Hypothalamus (tissue), 51 donors: ENCODE results near the gene DLST.
A peak's percentile ranks its signal among the peaks of the same experiment; 100 is the strongest.
"Not testable (repeated sequence)": the region's sequence is repeated elsewhere in the genome, so short reads cannot be mapped to it uniquely, and the experiment has no call there.

Experiments used
- DNase-seq, 51 donors: peaks; one replicate each; lab custom pipeline; 2025; lab: John Stamatoyannopoulos, UW

The DLST gene

GRCh38 chr14:74913986-74914573 lies 32.4 kb downstream of the DLST start:
- peak in 39 of 51 donors; percentile 11 to 76 (median 42) for DNase-seq

GRCh38 chr14:74915426-74915825 lies 33.7 kb downstream of the DLST start:
- DNase-seq: no peak

- no peak for DNase-seq
These were observed 34.1 kb downstream of the DLST start for GRCh38 chr14:74915826-74916225.

- no peak for DNase-seq
These were observed 35.4 kb downstream of the DLST start for GRCh38 chr14:74917178-74917543.

GRCh38 chr14:74917646-74918081 lies 35.9 kb downstream of the DLST start:
- DNase-seq: peak in 30 of 51 donors; percentile 8 to 66 (median 41)

- no peak for DNase-seq
These were observed 36.7 kb downstream of the DLST start for GRCh38 chr14:74918380-74918779.

- DNase-seq: peak in 1 of 51 donors; percentile 38
These were observed 37.9 kb downstream of the DLST start for GRCh38 chr14:74919421-74920165.

- no peak for DNase-seq
These were observed 38.6 kb downstream of the DLST start for GRCh38 chr14:74920281-74920680.

- DNase-seq: no peak
These were observed 39.4 kb downstream of the DLST start for GRCh38 chr14:74921053-74921620.

GRCh38 chr14:74921987-74922751 lies 40.5 kb downstream of the DLST start:
- DNase-seq: no peak

- DNase-seq: peak in 50 of 51 donors; percentile 31 to 94 (median 79)
These were observed 41.2 kb downstream of the DLST start, which contains the start of gene RPS6KL1 for GRCh38 chr14:74922752-74923401. RPS6KL1 (minus strand) TSS chr14:74923260; CDS start chr14:74921541, 1,719 bp downstream.

GRCh38 chr14:74924061-74924460 lies 42.3 kb downstream of the DLST start:
- no peak for DNase-seq

- no peak for DNase-seq
These were observed 45.5 kb downstream of the DLST start for GRCh38 chr14:74927225-74927624.

GRCh38 chr14:74929242-74929641 lies 47.5 kb downstream of the DLST start:
- no peak for DNase-seq

- not testable (repeated sequence) for DNase-seq
These were observed 50.0 kb downstream of the DLST start for GRCh38 chr14:74931744-74932143.

GRCh38 chr14:74932401-74932901 lies 50.7 kb downstream of the DLST start:
- no peak for DNase-seq

GRCh38 chr14:74932936-74933335 lies 51.2 kb downstream of the DLST start:
- DNase-seq: not testable (repeated sequence)

- DNase-seq: no peak
These were observed 52.3 kb downstream of the DLST start for GRCh38 chr14:74934041-74934440.

- DNase-seq: no peak
These were observed 53.0 kb downstream of the DLST start for GRCh38 chr14:74934476-74935359.
